HL-60 (cell line): Measurements from ENCODE around the gene SH3GL1.
A peak's percentile ranks its signal among the peaks of the same experiment; 100 is the strongest.

ENCODE experiments used
- DNase-seq, 2 experiments: peaks; one replicate each; pipeline ENCODE4 v3.0.0-alpha.2; 2010 to 2020; ENCODE audit warnings: low read depth in 1 of 2, low spot score in 1 of 2
- H3K27ac ChIP-seq: fragments of 250-450 bp; sonication (Bioruptor Pico); replicated peaks from 2 replicates; pipeline ENCODE4 v1.5.1; 2020; ENCODE audit warnings: mild to moderate bottlenecking, moderate library complexity
- H3K27me3 ChIP-seq: fragments of 250-450 bp; sonication (Bioruptor Pico); 2 replicates; pipeline ENCODE4 v1.5.1; 2021; ENCODE audit warnings: mild to moderate bottlenecking, moderate library complexity; ENCODE audit not compliant: insufficient read depth, poor library complexity, severe bottlenecking
- H3K4me3 ChIP-seq: replicated peaks from 2 replicates; pipeline ENCODE4 v1.5.1; 2011; ENCODE audit warnings: mild to moderate bottlenecking, control low read depth, low read length; ENCODE audit not compliant: insufficient read depth
- GABPA ChIP-seq: IDR thresholded peaks from 2 replicates; pipeline ENCODE4 v1.6.1; 2012; ENCODE audit warnings: low read depth
- POLR2AphosphoS5 ChIP-seq: IDR thresholded peaks from 2 replicates; pipeline ENCODE4 v1.6.1; 2012; ENCODE audit warnings: low read depth
- REST ChIP-seq: IDR thresholded peaks from 2 replicates; pipeline ENCODE4 v1.6.1; 2012; ENCODE audit warnings: low read depth; ENCODE audit not compliant: insufficient replicate concordance
- SPI1 ChIP-seq: IDR thresholded peaks from 2 replicates; pipeline ENCODE4 v1.6.1; 2012; ENCODE audit warnings: low read depth, mild to moderate bottlenecking, borderline replicate concordance
- TF ChIP-seq, protein P1 (sequence below): IDR thresholded peaks from one replicate; pipeline ENCODE4 v1.5.1; 2011; ENCODE audit warnings: low read length, control low read depth, inconsistent platforms; ENCODE audit not compliant: insufficient read depth

Gene SH3GL1

DNA sequence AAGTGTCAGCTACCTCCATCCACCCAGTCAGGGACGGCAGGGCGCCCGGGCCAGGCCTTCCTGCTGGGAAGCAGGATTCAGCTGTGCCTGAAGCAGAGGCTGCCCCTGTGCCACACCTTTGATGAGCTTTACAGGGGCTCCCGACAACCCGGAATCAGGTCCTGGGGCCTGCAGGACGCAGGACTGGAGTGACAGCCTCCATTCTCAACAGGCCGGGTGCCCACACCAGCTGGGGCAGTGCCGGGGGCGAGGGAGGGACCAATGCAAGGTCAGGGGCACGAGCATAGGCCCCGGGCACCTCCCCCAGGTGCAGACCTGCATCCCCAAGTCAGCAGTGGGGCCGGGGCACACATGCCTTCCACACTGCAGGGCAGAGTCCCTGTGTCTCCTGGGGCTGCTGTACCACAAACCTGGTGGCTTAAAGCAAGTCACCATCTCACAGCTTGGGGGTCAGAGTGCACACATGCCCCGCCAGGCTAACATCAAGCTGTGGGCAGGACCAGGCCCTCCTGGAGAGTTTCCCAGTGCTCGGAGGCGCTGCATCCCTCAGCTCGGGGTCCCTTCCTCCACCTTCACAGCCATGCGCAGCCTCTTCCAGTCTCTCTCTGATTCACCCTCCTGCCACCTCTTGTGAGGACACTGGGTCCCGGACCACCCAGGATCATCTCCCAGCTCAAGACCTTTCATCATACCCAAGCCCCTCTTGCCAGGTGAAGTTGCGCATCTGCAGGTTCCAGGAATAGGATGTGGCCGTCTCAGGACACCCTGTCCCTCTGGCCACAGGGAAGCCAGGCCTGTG is 43.8 kb upstream of the SH3GL1 start:
- Histone ChIP-seq H3K27ac (no peak overlapping the region), H3K4me3 (no peak overlapping the region), H3K27me3 (no peaks in the 10 kb centered on the region)
- DNase-seq, result no peak
- TF ChIP-seq POLR2AphosphoS5 (peak; percentile 15; the same call in 1 of the 2 replicates), REST (no peak)

DNA sequence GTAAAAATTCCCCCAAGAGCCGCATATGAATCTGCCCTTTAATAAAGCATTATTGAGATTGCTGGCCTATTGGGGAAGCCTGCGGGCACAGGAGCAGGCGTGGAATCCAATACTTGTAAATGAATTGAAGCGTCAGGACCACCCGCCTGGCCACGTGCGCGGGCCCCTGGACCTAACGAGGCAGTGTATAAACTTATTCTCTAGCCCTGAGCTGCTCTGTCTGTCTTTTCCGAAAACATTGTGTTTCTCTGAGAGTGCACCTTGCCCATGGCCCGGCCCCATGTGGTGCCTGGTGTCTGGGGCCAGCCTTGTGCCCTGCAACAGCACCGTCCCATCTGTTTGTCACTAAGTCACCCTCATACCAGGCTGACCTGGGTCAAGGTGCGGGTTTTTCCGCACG is 42.8 kb upstream of the SH3GL1 start:
- TF ChIP-seq, protein P1, sequence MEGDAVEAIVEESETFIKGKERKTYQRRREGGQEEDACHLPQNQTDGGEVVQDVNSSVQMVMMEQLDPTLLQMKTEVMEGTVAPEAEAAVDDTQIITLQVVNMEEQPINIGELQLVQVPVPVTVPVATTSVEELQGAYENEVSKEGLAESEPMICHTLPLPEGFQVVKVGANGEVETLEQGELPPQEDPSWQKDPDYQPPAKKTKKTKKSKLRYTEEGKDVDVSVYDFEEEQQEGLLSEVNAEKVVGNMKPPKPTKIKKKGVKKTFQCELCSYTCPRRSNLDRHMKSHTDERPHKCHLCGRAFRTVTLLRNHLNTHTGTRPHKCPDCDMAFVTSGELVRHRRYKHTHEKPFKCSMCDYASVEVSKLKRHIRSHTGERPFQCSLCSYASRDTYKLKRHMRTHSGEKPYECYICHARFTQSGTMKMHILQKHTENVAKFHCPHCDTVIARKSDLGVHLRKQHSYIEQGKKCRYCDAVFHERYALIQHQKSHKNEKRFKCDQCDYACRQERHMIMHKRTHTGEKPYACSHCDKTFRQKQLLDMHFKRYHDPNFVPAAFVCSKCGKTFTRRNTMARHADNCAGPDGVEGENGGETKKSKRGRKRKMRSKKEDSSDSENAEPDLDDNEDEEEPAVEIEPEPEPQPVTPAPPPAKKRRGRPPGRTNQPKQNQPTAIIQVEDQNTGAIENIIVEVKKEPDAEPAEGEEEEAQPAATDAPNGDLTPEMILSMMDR, result no peak
- no peak for TF ChIP-seq GABPA
- no peak for TF ChIP-seq REST
- no peak; the same call in 1 of the 2 replicates for TF ChIP-seq POLR2AphosphoS5
- TF ChIP-seq SPI1, result no peak
- H3K27me3 ChIP-seq, result no peaks in the 10 kb centered on the region
- H3K27ac ChIP-seq, result no peak overlapping the region
- H3K4me3 ChIP-seq, result no peak overlapping the region
- no peak for DNase-seq

GRCh38 chr19:4442819-4443146 is 42.4 kb upstream of the SH3GL1 start:
- no peak overlapping the region for H3K27ac ChIP-seq
- no peak for TF ChIP-seq SPI1
- no peak for TF ChIP-seq REST
- TF ChIP-seq GABPA, result no peak
- TF ChIP-seq, protein P1, result no peak
- no peak for TF ChIP-seq POLR2AphosphoS5

More at GRCh38 chr19:4442819-4443146, 42.4 kb upstream of the SH3GL1 start:
- Histone ChIP-seq H3K27me3 (no peaks in the 10 kb centered on the region), H3K4me3 (no peak overlapping the region)
- DNase-seq, result no peak
